Right lobe of liver (tissue), 6 donors: ENCODE measurements around the gene GTPBP3. TPM values are rescaled to one million over a fixed set of nuclear protein-coding genes. Genes with fewer than 3 reads are reported as not detected.

Source experiments
- ATAC-seq, 4 donors: fragments of 200-7000 bp; cut with Tn5 transposase; one replicate each; pipeline ENCODE4 v1.9.1; 2020; ENCODE audit warnings: mild to moderate bottlenecking in 4 of 4, moderate library complexity in 4 of 4
- DNase-seq, 3 donors: peaks; one replicate each; pipeline ENCODE4 v3.0.0-alpha.2; 2020
- H3K27ac ChIP-seq, 3 donors: fragments of 200-600 bp; one replicate each; pipeline ENCODE4 v1.8.0; 2022
- H3K27me3 ChIP-seq, 2 donors: fragments of 200-600 bp; one replicate each; pipeline ENCODE4 v1.8.0; 2022
- H3K36me3 ChIP-seq, 4 donors: fragments of 200-600 bp; sonication (generic) in 1 of 4; one replicate each; pipeline versions ENCODE4 v1.5.1 to v1.8.0; 2017 to 2022; ENCODE audit warnings: control low read depth in 1 of 4
- H3K4me1 ChIP-seq, 4 donors: fragments of 200-600 bp; sonication (generic) in 1 of 4; one replicate each; pipeline versions ENCODE4 v1.5.1 to v1.8.0; 2017 to 2022; ENCODE audit warnings: control low read depth in 1 of 4
- H3K4me3 ChIP-seq, 3 donors: fragments of 200-600 bp; one replicate each; pipeline ENCODE4 v1.8.0; 2022
- H3K9me3 ChIP-seq, 4 donors: fragments of 200-600 bp; sonication (generic) in 1 of 4; one replicate each; pipeline versions ENCODE4 v1.5.1 to v1.8.0; 2017 to 2022; ENCODE audit warnings: control low read depth in 1 of 4
- POLR2A ChIP-seq: fragments of 450-650 bp; IDR thresholded peaks from one replicate; pipeline ENCODE4 v1.6.1; 2017; ENCODE audit warnings: antibody characterized with exemption, mild to moderate bottlenecking
- WGBS: methylation state at CpG from one replicate; pipeline ENCODE4 v1.1.6; 2018; ENCODE audit warnings: low coverage, low lambda C conversion rate; ENCODE audit not compliant: insufficient coverage; ENCODE audit errors: missing lambda C conversion rate; 5-methylcytosine and 5-hydroxymethylcytosine counted together
- intact Hi-C, 2 donors: fragments of 100-400 bp; cut with DNase I; formaldehyde crosslinking; loops; one replicate each; pipeline versions ENCODE4 v1.11.2 to v1.14.1; 2022
- total RNA-seq, 6 experiments: library from RNA; depleted of rRNA in 2 of 6; stranded (reverse); fragments of >200 nt in 2 of 6; fragmentation: NEBNext Ultra II Directional in 3 of 6; extraction: Animal tissue kit (Norgen Biotek cat#: 25700) in 3 of 6; gene quantifications; one replicate each; pipeline versions ENCODE4 v1.1.0 to v1.2.4, GENCODE V29; 2016 to 2023
- TF ChIP-seq, protein P1 (sequence below), 4 donors: fragments of 200-600 bp in 3 of 4; fragments of 450-650 bp in 1 of 4; IDR thresholded peaks; one replicate each; pipeline versions ENCODE4 v1.5.1 to v1.8.0; 2016 to 2022; ENCODE audit warnings: antibody characterized with exemption in 4 of 4, mild to moderate bottlenecking in 2 of 4
- donor health status: DM: no; HTN: yes; CAD: no.
- donor health status: DM: no; HTN: no; CAD: no.
- donor health status: DM: no; HTN: no; CAD: no.
- donor health status: DM: no; HTN: yes; CAD: no.
- donor health status: DM: no; HTN: yes; CAD: no.

The GTPBP3 gene
- total RNA-seq, 6 experiments from 2014 or later, result 10.3 to 23.6 (median 13.6) TPM

DNA sequence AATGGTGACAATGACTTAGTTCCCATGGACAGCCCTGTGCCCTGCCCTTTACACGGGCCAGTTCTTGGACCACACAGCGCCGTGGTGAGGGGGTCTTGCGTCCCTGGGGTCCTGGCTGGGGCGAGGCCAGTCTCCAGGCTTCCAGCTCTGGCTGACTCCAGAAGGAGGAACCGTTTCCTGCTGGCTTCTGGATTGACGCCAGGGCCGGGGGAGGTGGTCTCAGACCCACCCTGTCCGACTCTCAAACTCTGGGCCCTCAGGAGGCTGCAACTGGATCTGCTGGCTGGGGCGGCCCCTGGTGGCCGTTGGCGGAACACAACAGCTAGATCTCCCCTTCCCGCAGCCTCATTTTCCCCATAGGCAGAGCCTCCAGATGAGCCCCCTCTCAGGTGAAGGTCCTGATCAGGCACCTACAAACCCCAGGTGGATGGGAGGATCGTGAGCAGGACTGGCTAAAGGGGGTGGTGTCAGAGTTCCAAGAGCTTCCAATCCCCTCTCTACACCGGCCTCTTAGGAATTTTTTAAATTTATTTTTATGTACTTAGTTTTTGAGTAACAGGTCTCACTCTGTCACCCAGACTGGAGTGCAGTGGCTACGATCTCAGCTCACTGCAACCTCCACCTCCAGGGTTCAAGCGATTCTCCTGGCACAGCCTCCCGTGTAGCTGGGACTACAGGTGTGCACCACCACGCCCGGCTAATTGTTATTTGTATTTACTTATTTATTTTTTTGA lies 48.7 kb downstream of the GTPBP3 start:
- intact Hi-C loops, result loop anchor here in 1 of 2 donors (5.0 kb wide), 1 partner anchor 39 kb away; no protein-coding TSS in a partner anchor
- Histone ChIP-seq H3K4me3 (no peak overlapping the region), H3K9me3 (no peaks in the 10 kb centered on the region), H3K4me1 (peaks cover 0 to 7% (median 0%) of the 10 kb centered on the region in 4 donors), H3K36me3 (no peaks in the 10 kb centered on the region), H3K27me3 (no peaks in the 10 kb centered on the region), H3K27ac (no peak overlapping the region)
- ATAC-seq (peak; percentile 69 to 74 (median 72)), DNase-seq (peak; percentile 65 to 71 (median 67))
- WGBS, result 43% methylated on average over 6 of the region's 20 CpGs
- no peak for TF ChIP-seq POLR2A
- TF ChIP-seq, protein P1, sequence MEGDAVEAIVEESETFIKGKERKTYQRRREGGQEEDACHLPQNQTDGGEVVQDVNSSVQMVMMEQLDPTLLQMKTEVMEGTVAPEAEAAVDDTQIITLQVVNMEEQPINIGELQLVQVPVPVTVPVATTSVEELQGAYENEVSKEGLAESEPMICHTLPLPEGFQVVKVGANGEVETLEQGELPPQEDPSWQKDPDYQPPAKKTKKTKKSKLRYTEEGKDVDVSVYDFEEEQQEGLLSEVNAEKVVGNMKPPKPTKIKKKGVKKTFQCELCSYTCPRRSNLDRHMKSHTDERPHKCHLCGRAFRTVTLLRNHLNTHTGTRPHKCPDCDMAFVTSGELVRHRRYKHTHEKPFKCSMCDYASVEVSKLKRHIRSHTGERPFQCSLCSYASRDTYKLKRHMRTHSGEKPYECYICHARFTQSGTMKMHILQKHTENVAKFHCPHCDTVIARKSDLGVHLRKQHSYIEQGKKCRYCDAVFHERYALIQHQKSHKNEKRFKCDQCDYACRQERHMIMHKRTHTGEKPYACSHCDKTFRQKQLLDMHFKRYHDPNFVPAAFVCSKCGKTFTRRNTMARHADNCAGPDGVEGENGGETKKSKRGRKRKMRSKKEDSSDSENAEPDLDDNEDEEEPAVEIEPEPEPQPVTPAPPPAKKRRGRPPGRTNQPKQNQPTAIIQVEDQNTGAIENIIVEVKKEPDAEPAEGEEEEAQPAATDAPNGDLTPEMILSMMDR (IDR thresholded peaks at IDR 0.05), result peak; percentile 85 to 89 (median 86)

GRCh38 chr19:17389288-17389687 lies 51.9 kb downstream of the GTPBP3 start:
- TF ChIP-seq, protein P1 (IDR thresholded peaks at IDR 0.05), result no peak
- TF ChIP-seq POLR2A, result no peak
- WGBS, result 47% methylated on average over 1 of the region's 1 CpG
- DNase-seq (no peak), ATAC-seq (no peak)
- Histone ChIP-seq H3K4me3 (no peak overlapping the region), H3K27ac (no peak overlapping the region), H3K4me1 (peaks cover 0 to 5% (median 1%) of the 10 kb centered on the region in 4 donors), H3K9me3 (no peaks in the 10 kb centered on the region), H3K27me3 (no peaks in the 10 kb centered on the region), H3K36me3 (no peaks in the 10 kb centered on the region)
- intact Hi-C loops, result loop anchor here in 1 of 2 donors (5.0 kb wide), 1 partner anchor 42 kb away; no protein-coding TSS in a partner anchor

- H3K4me1 ChIP-seq, result peaks cover 0 to 5% (median 1%) of the 10 kb centered on the region in 4 donors
- 73% methylated on average over 3 of the region's 37 CpGs for WGBS
- no peaks in the 10 kb centered on the region for H3K9me3 ChIP-seq
- ATAC-seq (no peak), DNase-seq (no peak)
- TF ChIP-seq, protein P1 (IDR thresholded peaks at IDR 0.05), result no peak
- no peak for TF ChIP-seq POLR2A
- H3K36me3 ChIP-seq, result no peaks in the 10 kb centered on the region
- intact Hi-C loops, result loop anchor here in 1 of 2 donors (5.0 to 10.0 kb wide), 2 partner anchors 43 to 65 kb away; no protein-coding TSS in a partner anchor
- peak overlapping the region; percentile 13 to 28 (median 24) for H3K4me3 ChIP-seq
- H3K27me3 ChIP-seq, result no peaks in the 10 kb centered on the region
- H3K27ac ChIP-seq, result no peak overlapping the region
These were observed 52.8 kb downstream of the GTPBP3 start for GRCh38 chr19:17389957-17390664.

GRCh38 chr19:17390665-17391370 lies 53.5 kb downstream of the GTPBP3 start:
- intact Hi-C loops, result loop anchor here in 1 of 2 donors (10.0 kb wide), 1 partner anchor 64 kb away; no protein-coding TSS in a partner anchor
- ATAC-seq (peak; percentile 94 to 97 (median 96)), DNase-seq (peak; percentile 84 to 86 (median 84))
- H3K27me3 ChIP-seq, result no peaks in the 10 kb centered on the region
- TF ChIP-seq POLR2A, result no peak
- TF ChIP-seq, protein P1 (IDR thresholded peaks at IDR 0.05), result peak; percentile 51 to 71 (median 62)
- peak overlapping the region; percentile 13 to 28 (median 24) for H3K4me3 ChIP-seq
- H3K4me1 ChIP-seq, result peaks cover 0 to 5% (median 1%) of the 10 kb centered on the region in 4 donors
- WGBS, result 3% methylated on average over 37 of the region's 50 CpGs
- H3K27ac ChIP-seq, result no peak overlapping the region
- H3K9me3 ChIP-seq, result no peaks in the 10 kb centered on the region
- H3K36me3 ChIP-seq, result no peaks in the 10 kb centered on the region
